ENCODE data around the gene WDR82.
"Not testable (repeated sequence)": the region's sequence is repeated elsewhere in the genome, so short reads cannot be mapped to it uniquely, and the experiment has no call there.

DNA sequence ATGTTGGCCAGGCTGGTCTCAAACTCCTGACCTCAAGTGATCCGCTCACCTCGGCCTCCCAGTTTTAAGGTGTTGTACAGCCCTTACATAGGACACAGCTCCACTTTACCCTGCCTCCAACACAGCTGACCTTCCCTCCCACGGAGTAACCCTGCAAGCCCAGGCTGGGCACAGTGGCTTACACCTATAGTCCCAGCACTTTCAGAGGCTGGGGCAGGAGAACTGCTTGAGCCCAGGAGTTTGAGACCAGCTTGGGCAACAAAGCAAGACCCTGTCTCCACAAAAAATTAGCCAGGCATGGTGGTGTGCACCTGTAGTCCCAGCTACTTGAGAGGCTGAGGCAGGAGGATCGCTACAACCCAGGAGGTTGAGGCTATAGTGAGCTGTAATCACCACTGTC, 5.6 kb upstream of the WDR82 start:
- TF ChIP-seq, protein P1, sequence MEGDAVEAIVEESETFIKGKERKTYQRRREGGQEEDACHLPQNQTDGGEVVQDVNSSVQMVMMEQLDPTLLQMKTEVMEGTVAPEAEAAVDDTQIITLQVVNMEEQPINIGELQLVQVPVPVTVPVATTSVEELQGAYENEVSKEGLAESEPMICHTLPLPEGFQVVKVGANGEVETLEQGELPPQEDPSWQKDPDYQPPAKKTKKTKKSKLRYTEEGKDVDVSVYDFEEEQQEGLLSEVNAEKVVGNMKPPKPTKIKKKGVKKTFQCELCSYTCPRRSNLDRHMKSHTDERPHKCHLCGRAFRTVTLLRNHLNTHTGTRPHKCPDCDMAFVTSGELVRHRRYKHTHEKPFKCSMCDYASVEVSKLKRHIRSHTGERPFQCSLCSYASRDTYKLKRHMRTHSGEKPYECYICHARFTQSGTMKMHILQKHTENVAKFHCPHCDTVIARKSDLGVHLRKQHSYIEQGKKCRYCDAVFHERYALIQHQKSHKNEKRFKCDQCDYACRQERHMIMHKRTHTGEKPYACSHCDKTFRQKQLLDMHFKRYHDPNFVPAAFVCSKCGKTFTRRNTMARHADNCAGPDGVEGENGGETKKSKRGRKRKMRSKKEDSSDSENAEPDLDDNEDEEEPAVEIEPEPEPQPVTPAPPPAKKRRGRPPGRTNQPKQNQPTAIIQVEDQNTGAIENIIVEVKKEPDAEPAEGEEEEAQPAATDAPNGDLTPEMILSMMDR (IDR thresholded peaks at IDR 0.05): not testable (repeated sequence)
- TF ChIP-seq POLR2A (IDR thresholded peaks at IDR 0.05): not testable (repeated sequence)

All from adrenal gland (tissue), 5 donors.